GM23338 (cell line): ENCODE results near the gene FLOT1. TPM values are rescaled to one million over a fixed set of nuclear protein-coding genes. Genes with fewer than 3 reads are reported as not detected.

ENCODE experiments used
- ATAC-seq: fragments of 200-7000 bp; cut with Tn5 transposase; 3 replicates; pipeline ENCODE4 v1.9.1; 2020
- DNase-seq: peaks from one replicate; pipeline ENCODE4 v3.0.0-alpha.2; 2015; ENCODE audit warnings: low spot score
- H2AFZ ChIP-seq: fragments of 200-600 bp; sonication (generic); 2 replicates; pipeline ENCODE4 v1.8.0; 2016; ENCODE audit warnings: antibody characterized with exemption, mild to moderate bottlenecking, moderate library complexity
- H3F3A ChIP-seq: fragments of 200-600 bp; sonication (generic); replicated peaks from 2 replicates; pipeline ENCODE4 v1.8.0; 2017; ENCODE audit warnings: antibody characterized with exemption, mixed run types, low read depth
- H3K27ac ChIP-seq: fragments of 200-600 bp; sonication (generic); 2 replicates; pipeline ENCODE4 v1.6.1; 2016; ENCODE audit warnings: low read depth
- H3K27me3 ChIP-seq: fragments of 200-600 bp; sonication (generic); 2 replicates; pipeline ENCODE4 v1.8.0; 2016; ENCODE audit warnings: mild to moderate bottlenecking, mixed run types, moderate library complexity; ENCODE audit not compliant: insufficient read depth
- H3K36me3 ChIP-seq: fragments of 200-600 bp; sonication (generic); 2 replicates; pipeline ENCODE4 v1.8.0; 2016; ENCODE audit warnings: mild to moderate bottlenecking; ENCODE audit not compliant: insufficient read depth
- H3K4me1 ChIP-seq: fragments of 200-600 bp; sonication (generic); 2 replicates; pipeline ENCODE4 v1.8.0; 2016; ENCODE audit warnings: mild to moderate bottlenecking, moderate library complexity; ENCODE audit not compliant: insufficient read depth
- H3K4me2 ChIP-seq: fragments of 200-600 bp; sonication (generic); 2 replicates; pipeline ENCODE4 v1.7.1; 2017; ENCODE audit warnings: mixed run types
- H3K4me3 ChIP-seq: fragments of 200-600 bp; sonication (generic); 2 replicates; pipeline ENCODE4 v1.6.1; 2016; ENCODE audit warnings: mixed run types
- H3K79me2 ChIP-seq: fragments of 200-600 bp; sonication (generic); replicated peaks from 2 replicates; pipeline ENCODE4 v1.8.0; 2017; ENCODE audit warnings: mild to moderate bottlenecking; ENCODE audit not compliant: insufficient read depth
- H3K9me2 ChIP-seq: fragments of 200-600 bp; sonication (generic); 2 replicates; pipeline ENCODE4 v1.8.0; 2017; ENCODE audit not compliant: insufficient read depth
- H4K20me1 ChIP-seq: fragments of 200-600 bp; sonication (generic); replicated peaks from 2 replicates; pipeline ENCODE4 v1.8.0; 2017; ENCODE audit warnings: mild to moderate bottlenecking; ENCODE audit not compliant: insufficient read depth
- H3K27ac Mint-ChIP-seq: 2 replicates; pipeline ENCODE4 v1.8.0; 2020; ENCODE audit warnings: inconsistent platforms, mild to moderate bottlenecking, moderate library complexity, mixed read lengths
- H3K27me3 Mint-ChIP-seq: 3 replicates; pipeline ENCODE4 v1.8.0; 2022; ENCODE audit warnings: low read depth, mild to moderate bottlenecking, moderate library complexity, mixed read lengths, inconsistent platforms; ENCODE audit not compliant: insufficient read depth, poor library complexity
- H3K36me3 Mint-ChIP-seq: 3 replicates; pipeline ENCODE4 v1.8.0; 2021; ENCODE audit warnings: low read depth, mild to moderate bottlenecking, inconsistent platforms, moderate library complexity, mixed read lengths
- H3K4me1 Mint-ChIP-seq: 3 replicates; pipeline ENCODE4 v1.8.0; 2020; ENCODE audit warnings: mild to moderate bottlenecking, inconsistent platforms, mixed read lengths
- H3K4me3 Mint-ChIP-seq: 3 replicates; pipeline ENCODE4 v1.8.0; 2021; ENCODE audit warnings: moderate library complexity, mild to moderate bottlenecking, inconsistent platforms, mixed read lengths
- H3K9me3 Mint-ChIP-seq: 3 replicates; pipeline ENCODE4 v1.8.0; 2020; ENCODE audit warnings: moderate library complexity, mild to moderate bottlenecking, inconsistent platforms, mixed read lengths
- CREB1 ChIP-seq: fragments of 250-450 bp; sonication (Bioruptor Pico); IDR thresholded peaks from 2 replicates; pipeline ENCODE4 v1.5.0; 2020; ENCODE audit warnings: low read depth, mild to moderate bottlenecking, moderate library complexity
- CTCF ChIP-seq, 2 experiments: fragments of 200-600 bp in 1 of 2; sonication (generic) in 1 of 2; conservative IDR thresholded peaks; 2 replicates each; pipeline versions ENCODE4 v1.5.1 to v1.6.1; 2016 to 2017; ENCODE audit warnings: antibody characterized with exemption in 2 of 2, low read depth in 2 of 2, mild to moderate bottlenecking in 2 of 2, moderate library complexity in 1 of 2
- ETS1 ChIP-seq: IDR thresholded peaks from 2 replicates; pipeline ENCODE4 v1.6.1; 2016; ENCODE audit warnings: antibody characterized with exemption
- EZH2 ChIP-seq: fragments of 200-600 bp; sonication (generic); IDR thresholded peaks from one replicate; pipeline ENCODE4 v1.8.0; 2017; ENCODE audit warnings: antibody characterized with exemption, mild to moderate bottlenecking, low read depth; ENCODE audit not compliant: unreplicated experiment
- EZH2phosphoT487 ChIP-seq: fragments of 200-600 bp; sonication (generic); IDR thresholded peaks from one replicate; pipeline ENCODE4 v1.8.1; 2018; ENCODE audit warnings: antibody characterized with exemption; ENCODE audit not compliant: unreplicated experiment
- JUNB ChIP-seq: IDR thresholded peaks from one replicate; pipeline ENCODE4 v1.6.1; 2016; ENCODE audit warnings: antibody characterized with exemption; ENCODE audit not compliant: unreplicated experiment
- NANOG ChIP-seq: IDR thresholded peaks from 2 replicates; pipeline ENCODE4 v1.6.1; 2016; ENCODE audit warnings: antibody characterized with exemption, borderline replicate concordance
- POLR2AphosphoS5 ChIP-seq: IDR thresholded peaks from 2 replicates; pipeline ENCODE4 v1.6.1; 2016; ENCODE audit warnings: antibody characterized with exemption, low read depth
- REST ChIP-seq: IDR thresholded peaks from one replicate; pipeline ENCODE4 v1.6.1; 2018; ENCODE audit warnings: antibody characterized with exemption; ENCODE audit not compliant: unreplicated experiment
- STAT1 ChIP-seq: IDR thresholded peaks from one replicate; pipeline ENCODE4 v1.6.1; 2016; ENCODE audit warnings: antibody characterized with exemption; ENCODE audit not compliant: unreplicated experiment
- ZNF114 ChIP-seq: fragments of 250-450 bp; sonication (Bioruptor Pico); IDR thresholded peaks from 2 replicates; pipeline ENCODE4 v1.5.0; 2020; ENCODE audit warnings: mild to moderate bottlenecking, moderate library complexity
- ZNF331 ChIP-seq: fragments of 250-450 bp; sonication (Bioruptor Pico); IDR thresholded peaks from 2 replicates; pipeline ENCODE4 v1.5.0; 2020; ENCODE audit warnings: low read depth, mild to moderate bottlenecking, moderate library complexity
- ZNF462 ChIP-seq: fragments of 250-450 bp; sonication (Bioruptor Pico); IDR thresholded peaks from 2 replicates; pipeline ENCODE4 v1.5.0; 2020; ENCODE audit warnings: mild to moderate bottlenecking, moderate library complexity
- polyA plus RNA-seq: library from polyadenylated mRNA; unstranded; fragments of >200 nt; fragmentation: Nextera tagmentation; extraction: Ambion mirVana; gene quantifications from 2 replicates; pipeline ENCODE4 v1.2.1, GENCODE V29; 2016
- total RNA-seq: library from RNA; depleted of rRNA; stranded (reverse); fragments of >200 nt; shearing (Covaris generic); gene quantifications from 2 replicates; pipeline ENCODE4 v1.2.3, GENCODE V29; 2014

Gene FLOT1
- total and polyA plus RNA-seq, 2 experiments from 2014 or later = 72.2 to 94.5 TPM

GRCh38 chr6:30720738-30721197 is 21.7 kb downstream of the FLOT1 start:
- H3K9me2 ChIP-seq = no peaks in the 10 kb centered on the region
- no peak for TF ChIP-seq ZNF114 (CRISPR knock-in tag)
- TF ChIP-seq EZH2phosphoT487 = no peak
- TF ChIP-seq JUNB = no peak
- no peak for TF ChIP-seq POLR2AphosphoS5
- TF ChIP-seq ETS1 = no peak
- no peak for TF ChIP-seq CREB1
- no peak for TF ChIP-seq CTCF (conservative IDR thresholded peaks at IDR 0.05; ENCODE audit: low read depth in 2 of 2)
- TF ChIP-seq ZNF331 (CRISPR knock-in tag) = no peak
- TF ChIP-seq STAT1 = no peak
- no peak for TF ChIP-seq EZH2
- TF ChIP-seq NANOG = no peak
- no peak for TF ChIP-seq ZNF462 (CRISPR knock-in tag)
- TF ChIP-seq REST = no peak
- Mint-ChIP-seq H3K27me3 (peaks cover 55% of the 10 kb centered on the region), H3K9me3 (peaks cover 13% of the 10 kb centered on the region; the same call in 2 of the 3 replicates), H3K4me1 (peaks cover 48% of the 10 kb centered on the region), H3K36me3 (peaks cover 61% of the 10 kb centered on the region), H3K27ac (peak overlapping the region; percentile 100), H3K4me3 (peak overlapping the region; percentile 100)
- peaks cover 13% of the 10 kb centered on the region for H3K4me1 ChIP-seq
- peak overlapping the region; percentile 99 for H3K27ac ChIP-seq
- peak; percentile 77 for DNase-seq
- no peaks in the 10 kb centered on the region for H3K27me3 ChIP-seq
- peak; percentile 9 for ATAC-seq
- H3K4me3 ChIP-seq = peak overlapping the region; percentile 94
- H3K4me2 ChIP-seq = peak overlapping the region; percentile 94
- H2AFZ ChIP-seq = no peak overlapping the region
- peaks cover 56% of the 10 kb centered on the region for H3K79me2 ChIP-seq
- H3K36me3 ChIP-seq = peaks cover 34% of the 10 kb centered on the region
- peaks cover 49% of the 10 kb centered on the region for H3F3A ChIP-seq
- peaks cover 31% of the 10 kb centered on the region for H4K20me1 ChIP-seq
